Measurements from ENCODE around the gene PERM1.

Gene PERM1

DNA sequence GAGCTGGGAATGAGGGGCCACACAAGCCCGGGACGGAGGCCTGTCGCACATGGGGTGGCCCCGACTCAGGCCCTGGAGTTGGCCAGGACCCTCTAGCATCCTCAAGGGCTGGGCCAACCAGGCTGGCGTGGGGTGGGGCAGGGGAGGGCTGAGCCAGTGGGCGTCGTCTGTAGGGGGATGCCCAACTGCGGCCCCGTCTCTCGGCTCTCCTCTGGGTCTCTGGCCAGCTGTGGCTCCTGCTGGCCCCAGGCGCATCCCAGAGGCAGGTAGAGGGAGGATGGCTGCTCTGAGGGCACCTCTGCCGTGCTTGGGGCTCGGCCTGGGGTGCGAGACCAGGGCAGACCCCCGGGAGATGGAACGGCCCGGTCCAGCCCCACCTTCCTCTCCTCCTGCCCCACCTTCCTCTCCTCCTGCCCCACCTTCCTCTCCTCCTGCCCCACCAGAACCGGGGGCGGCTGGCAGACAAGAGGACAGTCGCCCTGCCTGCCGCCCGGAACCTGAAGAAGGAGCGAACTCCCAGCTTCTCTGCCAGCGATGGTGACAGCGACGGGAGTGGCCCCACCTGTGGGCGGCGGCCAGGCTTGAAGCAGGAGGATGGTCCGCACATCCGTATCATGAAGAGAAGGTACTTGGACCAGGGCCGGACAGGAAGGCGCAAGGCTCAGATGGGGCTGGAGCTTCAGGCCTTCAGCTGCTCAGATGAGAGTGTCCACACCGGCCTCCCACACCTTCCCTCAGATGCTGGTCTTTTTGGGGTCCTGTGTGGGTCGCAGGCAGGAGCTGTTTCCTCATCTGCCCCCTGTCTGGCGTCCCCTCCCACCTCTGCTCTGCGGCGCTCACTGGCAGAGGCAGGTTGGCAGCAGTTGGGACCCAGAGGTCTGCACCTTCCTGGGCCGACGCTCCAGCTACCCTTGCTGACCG is 51.9 kb downstream of the PERM1 start:
- DNase-seq (ENCODE audit: low read depth, low spot score) = no peak
- Histone ChIP-seq H3K4me3 (ENCODE audit: insufficient read length, low read depth) (no peak overlapping the region), H3K9me3 (ENCODE audit: insufficient read depth, low read length) (no peaks in the 10 kb centered on the region), H3K36me3 (ENCODE audit: insufficient read depth, insufficient read length, low read length) (no peaks in the 10 kb centered on the region), H3K27me3 (ENCODE audit: insufficient read depth, insufficient read length) (peaks cover 70% of the 10 kb centered on the region), H3K9ac (ENCODE audit: insufficient read length, low read depth) (no peak overlapping the region), H3K4me1 (ENCODE audit: insufficient read depth, insufficient read length) (peaks cover 15% of the 10 kb centered on the region)
- TF ChIP-seq YY1 (IDR thresholded peaks at IDR 0.05; ENCODE audit: insufficient read depth, insufficient read length) (no peak), ZNF274 (IDR thresholded peaks at IDR 0.05; ENCODE audit: low read depth, low read length) (no peak), SUZ12 (IDR thresholded peaks at IDR 0.05; ENCODE audit: extremely low read depth, insufficient read depth, insufficient read length) (no peak)

- no peaks in the 10 kb centered on the region for H3K9me3 ChIP-seq (ENCODE audit: insufficient read depth, low read length)
- H3K4me3 ChIP-seq (ENCODE audit: insufficient read length, low read depth) = no peak overlapping the region
- no peaks in the 10 kb centered on the region for H3K36me3 ChIP-seq (ENCODE audit: insufficient read depth, insufficient read length, low read length)
- peaks cover 77% of the 10 kb centered on the region for H3K27me3 ChIP-seq (ENCODE audit: insufficient read depth, insufficient read length)
- peaks cover 14% of the 10 kb centered on the region for H3K4me1 ChIP-seq (ENCODE audit: insufficient read depth, insufficient read length)
- no peak overlapping the region for H3K9ac ChIP-seq (ENCODE audit: insufficient read length, low read depth)
- TF ChIP-seq YY1 (IDR thresholded peaks at IDR 0.05; ENCODE audit: insufficient read depth, insufficient read length) = no peak
- no peak for TF ChIP-seq SUZ12 (IDR thresholded peaks at IDR 0.05; ENCODE audit: extremely low read depth, insufficient read depth, insufficient read length)
- no peak for TF ChIP-seq ZNF274 (IDR thresholded peaks at IDR 0.05; ENCODE audit: low read depth, low read length)
- no peak for DNase-seq (ENCODE audit: low read depth, low spot score)
Observed at GRCh38 chr1:928825-929661, 52.9 kb downstream of the PERM1 start.

DNA sequence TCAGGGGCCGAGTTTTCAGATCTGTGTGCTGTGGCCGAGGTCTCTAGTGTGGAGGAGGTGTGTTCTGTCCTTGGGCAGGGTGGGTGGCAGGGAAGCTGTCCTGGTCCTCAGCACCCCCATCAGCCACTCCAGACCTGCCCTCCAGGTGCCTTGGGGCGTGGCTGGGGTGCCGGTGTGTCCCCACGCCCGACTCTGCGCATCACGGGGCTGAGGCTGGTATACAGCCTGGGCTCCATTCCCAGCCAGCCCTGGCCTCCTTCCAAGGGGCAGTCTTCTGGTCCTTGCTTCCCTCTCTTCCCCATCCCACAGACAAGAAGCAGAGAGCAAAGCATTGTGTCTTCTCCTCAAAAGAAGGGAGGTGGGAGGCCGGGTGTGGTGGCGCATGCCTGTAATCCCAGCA is 54.1 kb downstream of the PERM1 start:
- Histone ChIP-seq H3K4me1 (ENCODE audit: insufficient read depth, insufficient read length) (peaks cover 15% of the 10 kb centered on the region), H3K9me3 (ENCODE audit: insufficient read depth, low read length) (no peaks in the 10 kb centered on the region), H3K36me3 (ENCODE audit: insufficient read depth, insufficient read length, low read length) (no peaks in the 10 kb centered on the region), H3K9ac (ENCODE audit: insufficient read length, low read depth) (no peak overlapping the region), H3K27me3 (ENCODE audit: insufficient read depth, insufficient read length) (peaks cover 79% of the 10 kb centered on the region), H3K4me3 (ENCODE audit: insufficient read length, low read depth) (no peak overlapping the region)
- DNase-seq (ENCODE audit: low read depth, low spot score) = no peak
- no peak for TF ChIP-seq ZNF274 (IDR thresholded peaks at IDR 0.05; ENCODE audit: low read depth, low read length)
- TF ChIP-seq SUZ12 (IDR thresholded peaks at IDR 0.05; ENCODE audit: extremely low read depth, insufficient read depth, insufficient read length) = no peak
- TF ChIP-seq YY1 (IDR thresholded peaks at IDR 0.05; ENCODE audit: insufficient read depth, insufficient read length) = no peak

GRCh38 chr1:927234-927633 is 54.7 kb downstream of the PERM1 start:
- Histone ChIP-seq H3K9ac (ENCODE audit: insufficient read length, low read depth) (no peak overlapping the region), H3K9me3 (ENCODE audit: insufficient read depth, low read length) (no peaks in the 10 kb centered on the region), H3K4me1 (ENCODE audit: insufficient read depth, insufficient read length) (peaks cover 15% of the 10 kb centered on the region), H3K4me3 (ENCODE audit: insufficient read length, low read depth) (no peak overlapping the region), H3K27me3 (ENCODE audit: insufficient read depth, insufficient read length) (peaks cover 80% of the 10 kb centered on the region), H3K36me3 (ENCODE audit: insufficient read depth, insufficient read length, low read length) (no peaks in the 10 kb centered on the region)
- TF ChIP-seq SUZ12 (IDR thresholded peaks at IDR 0.05; ENCODE audit: extremely low read depth, insufficient read depth, insufficient read length) = no peak
- TF ChIP-seq ZNF274 (IDR thresholded peaks at IDR 0.05; ENCODE audit: low read depth, low read length) = no peak
- no peak for TF ChIP-seq YY1 (IDR thresholded peaks at IDR 0.05; ENCODE audit: insufficient read depth, insufficient read length)
- DNase-seq (ENCODE audit: low read depth, low spot score) = no peak

- H3K36me3 ChIP-seq (ENCODE audit: insufficient read depth, insufficient read length, low read length) = no peaks in the 10 kb centered on the region
- peak overlapping the region; percentile 51 for H3K4me3 ChIP-seq (ENCODE audit: insufficient read length, low read depth)
- H3K9me3 ChIP-seq (ENCODE audit: insufficient read depth, low read length) = no peaks in the 10 kb centered on the region
- H3K4me1 ChIP-seq (ENCODE audit: insufficient read depth, insufficient read length) = peaks cover 19% of the 10 kb centered on the region
- peaks cover 89% of the 10 kb centered on the region for H3K27me3 ChIP-seq (ENCODE audit: insufficient read depth, insufficient read length)
- TF ChIP-seq YY1 (IDR thresholded peaks at IDR 0.05; ENCODE audit: insufficient read depth, insufficient read length) (no peak), ZNF274 (IDR thresholded peaks at IDR 0.05; ENCODE audit: low read depth, low read length) (no peak), SUZ12 (IDR thresholded peaks at IDR 0.05; ENCODE audit: extremely low read depth, insufficient read depth, insufficient read length) (peak; percentile 66)
- H3K9ac ChIP-seq (ENCODE audit: insufficient read length, low read depth) = peak overlapping the region; percentile 16
- DNase-seq (ENCODE audit: low read depth, low spot score) = no peak
Observed at GRCh38 chr1:925561-926421, 56.1 kb downstream of the PERM1 start.
